GM12872 (cell line): ENCODE data around the gene KCNIP1.

Experiments
- TF ChIP-seq, protein P1 (sequence below): IDR thresholded peaks from 3 replicates; pipeline ENCODE4 v1.5.1; 2011; ENCODE audit warnings: low read depth, mild to moderate bottlenecking, low read length, moderate library complexity; ENCODE audit not compliant: insufficient read depth

The KCNIP1 gene

DNA sequence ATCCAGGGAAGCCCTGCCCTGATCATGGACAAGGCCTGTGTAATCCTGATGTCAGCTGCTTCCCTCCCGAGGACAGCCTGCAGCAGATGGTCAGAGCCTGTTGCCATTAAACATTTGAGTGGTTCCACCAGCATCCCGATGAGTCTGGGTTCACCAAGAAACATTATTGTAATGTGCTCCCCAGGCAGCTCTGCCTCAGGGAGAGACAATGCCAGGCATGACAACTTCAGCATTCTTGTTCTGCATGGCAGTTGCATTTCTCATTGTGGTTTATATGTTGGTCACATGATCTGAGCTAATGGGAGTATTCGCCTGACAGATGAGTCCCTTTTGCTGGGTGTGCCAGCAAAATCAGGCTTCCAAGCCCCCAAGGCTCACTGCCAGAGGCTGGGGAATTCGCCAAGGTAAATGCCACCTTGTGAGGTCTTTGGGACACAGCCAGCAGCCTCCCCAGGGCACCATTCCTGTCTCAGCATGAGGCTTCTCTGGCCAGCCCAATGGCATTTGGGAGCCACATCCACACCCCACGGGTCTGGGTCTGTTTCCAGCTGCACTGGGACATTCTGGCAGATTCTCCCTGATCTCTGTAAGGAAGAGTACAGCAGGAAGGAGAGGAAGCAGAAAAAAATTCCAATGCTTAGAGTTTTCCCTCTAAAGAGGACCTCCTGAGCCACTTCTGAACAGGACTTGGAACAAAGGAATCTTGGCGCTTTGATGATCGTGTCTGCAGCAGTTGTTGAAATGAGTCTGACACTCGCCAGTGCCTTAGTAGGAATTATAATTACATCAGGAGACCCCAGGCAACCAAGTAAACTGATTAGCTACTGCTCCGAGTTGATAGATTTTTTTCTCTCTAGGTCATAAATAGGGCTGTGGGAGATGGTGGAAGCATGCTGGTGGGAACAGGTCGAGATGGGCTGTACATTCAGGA is 18.7 kb downstream of the KCNIP1 start:
- TF ChIP-seq, protein P1, sequence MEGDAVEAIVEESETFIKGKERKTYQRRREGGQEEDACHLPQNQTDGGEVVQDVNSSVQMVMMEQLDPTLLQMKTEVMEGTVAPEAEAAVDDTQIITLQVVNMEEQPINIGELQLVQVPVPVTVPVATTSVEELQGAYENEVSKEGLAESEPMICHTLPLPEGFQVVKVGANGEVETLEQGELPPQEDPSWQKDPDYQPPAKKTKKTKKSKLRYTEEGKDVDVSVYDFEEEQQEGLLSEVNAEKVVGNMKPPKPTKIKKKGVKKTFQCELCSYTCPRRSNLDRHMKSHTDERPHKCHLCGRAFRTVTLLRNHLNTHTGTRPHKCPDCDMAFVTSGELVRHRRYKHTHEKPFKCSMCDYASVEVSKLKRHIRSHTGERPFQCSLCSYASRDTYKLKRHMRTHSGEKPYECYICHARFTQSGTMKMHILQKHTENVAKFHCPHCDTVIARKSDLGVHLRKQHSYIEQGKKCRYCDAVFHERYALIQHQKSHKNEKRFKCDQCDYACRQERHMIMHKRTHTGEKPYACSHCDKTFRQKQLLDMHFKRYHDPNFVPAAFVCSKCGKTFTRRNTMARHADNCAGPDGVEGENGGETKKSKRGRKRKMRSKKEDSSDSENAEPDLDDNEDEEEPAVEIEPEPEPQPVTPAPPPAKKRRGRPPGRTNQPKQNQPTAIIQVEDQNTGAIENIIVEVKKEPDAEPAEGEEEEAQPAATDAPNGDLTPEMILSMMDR = no peak

DNA sequence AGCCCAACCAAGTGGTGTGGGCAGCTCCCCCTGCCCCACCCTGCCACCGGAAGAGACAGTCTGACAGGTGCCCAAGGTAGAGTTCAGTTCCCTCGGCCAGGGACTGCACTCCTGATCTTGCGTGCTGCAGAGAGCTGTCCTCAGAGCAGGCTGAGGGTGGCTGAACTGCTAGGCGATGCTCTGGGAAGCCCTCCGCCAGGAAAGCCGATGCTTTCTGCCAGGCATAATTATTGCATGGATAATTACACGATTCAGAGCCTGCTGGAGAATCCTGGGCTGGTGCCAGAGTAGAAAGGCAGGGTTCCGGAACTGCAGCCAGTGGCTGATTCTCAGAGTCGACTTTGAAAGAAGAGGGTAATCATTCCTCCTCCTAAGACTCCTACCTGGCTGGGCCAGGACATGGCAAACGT is 19.3 kb downstream of the KCNIP1 start:
- TF ChIP-seq, protein P1 = no peak

DNA sequence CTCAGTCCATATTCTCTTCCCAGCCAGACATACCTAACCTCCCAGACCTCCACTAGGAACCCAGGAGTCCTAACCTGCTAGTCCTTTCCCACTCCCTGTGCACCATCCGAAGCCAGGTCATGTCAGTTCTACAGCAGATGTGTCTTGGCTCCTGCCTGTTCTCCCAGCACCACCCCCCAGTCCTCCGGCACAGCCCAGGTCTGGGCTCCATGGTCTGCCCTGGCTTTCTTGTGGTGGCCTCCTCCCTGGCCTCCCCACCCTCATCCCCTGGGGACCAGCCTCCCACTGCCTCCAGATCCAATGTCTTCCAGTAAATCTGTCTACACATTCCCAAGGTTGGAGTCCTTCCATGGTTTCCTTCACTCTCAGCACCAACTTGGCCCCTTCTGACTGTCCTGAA is 20.0 kb downstream of the KCNIP1 start:
- TF ChIP-seq, protein P1 = no peak

DNA sequence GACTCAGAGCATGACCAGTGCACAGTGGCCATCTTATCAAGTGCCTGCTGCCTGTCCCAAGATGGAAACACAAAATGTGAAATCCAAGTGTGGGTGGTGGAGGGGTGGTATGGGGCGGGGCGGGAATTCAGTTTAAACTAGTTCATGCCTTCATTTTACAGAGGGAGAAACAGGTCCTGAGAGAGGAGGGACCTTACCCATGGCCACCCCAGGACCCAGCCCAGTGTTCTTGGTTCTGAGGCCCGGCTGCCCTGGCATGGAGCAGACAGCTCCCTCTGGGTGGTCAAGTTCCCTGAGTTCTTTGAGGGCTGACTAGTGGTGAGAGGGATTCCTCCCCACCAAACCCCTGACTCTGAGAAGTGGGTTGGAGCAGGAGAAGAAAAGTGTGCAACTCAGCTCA is 20.8 kb downstream of the KCNIP1 start:
- TF ChIP-seq, protein P1 = no peak

DNA sequence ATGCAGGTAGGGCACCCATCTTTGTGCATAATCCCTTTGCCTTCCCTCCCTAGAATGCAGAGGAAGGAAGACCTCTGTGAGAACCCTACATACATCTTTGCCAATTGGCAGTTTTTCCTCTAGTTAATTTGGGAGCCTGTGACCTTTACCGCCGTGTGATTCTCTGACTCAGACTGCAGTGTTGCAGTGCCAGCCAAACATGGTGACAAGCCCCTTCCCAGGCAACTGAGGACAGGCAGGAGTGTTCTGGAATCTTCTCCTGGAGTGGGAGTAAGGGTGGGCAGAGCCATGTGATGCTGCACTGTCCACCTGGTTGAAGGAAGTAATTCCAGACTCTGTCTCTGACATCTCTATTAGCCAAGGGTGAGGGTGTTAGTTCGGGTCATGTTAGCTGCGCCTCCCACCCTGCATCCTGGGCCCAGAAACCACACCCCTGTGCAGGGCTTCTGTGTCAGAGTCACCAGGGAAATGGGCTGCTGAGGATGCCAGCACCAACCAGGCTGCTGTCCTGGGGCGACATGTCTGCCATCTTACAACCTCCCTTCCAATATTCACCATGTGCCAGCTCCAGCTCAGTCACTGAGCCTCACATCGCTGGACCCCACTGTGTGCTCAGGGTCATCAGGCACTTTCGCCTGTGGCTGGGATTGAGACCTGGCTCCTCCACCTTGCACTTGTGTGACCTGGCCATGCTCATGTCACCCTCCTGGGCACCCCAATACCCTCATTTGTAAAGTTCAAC is 21.8 kb downstream of the KCNIP1 start:
- TF ChIP-seq, protein P1 = no peak

DNA sequence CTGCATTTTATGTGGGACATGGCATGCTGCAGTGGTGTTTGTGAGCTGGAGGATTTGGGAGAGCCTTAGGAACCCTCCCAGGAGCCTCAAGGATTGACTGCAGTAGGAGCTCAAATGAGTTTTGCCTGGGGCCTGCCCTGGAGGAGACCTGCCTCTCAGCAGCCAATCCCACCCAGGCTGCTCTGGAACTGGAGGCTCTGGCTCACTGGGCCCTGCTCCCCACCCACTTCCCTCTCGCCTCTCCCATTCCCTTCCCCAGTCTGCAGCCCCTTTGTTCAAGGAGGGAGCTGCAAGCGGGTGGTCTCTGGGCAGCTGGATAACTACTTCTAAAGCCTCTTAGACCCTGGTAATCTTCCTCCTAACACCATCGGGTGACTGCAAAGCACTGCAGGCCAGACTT is 24.2 kb downstream of the KCNIP1 start:
- TF ChIP-seq, protein P1 = no peak

DNA sequence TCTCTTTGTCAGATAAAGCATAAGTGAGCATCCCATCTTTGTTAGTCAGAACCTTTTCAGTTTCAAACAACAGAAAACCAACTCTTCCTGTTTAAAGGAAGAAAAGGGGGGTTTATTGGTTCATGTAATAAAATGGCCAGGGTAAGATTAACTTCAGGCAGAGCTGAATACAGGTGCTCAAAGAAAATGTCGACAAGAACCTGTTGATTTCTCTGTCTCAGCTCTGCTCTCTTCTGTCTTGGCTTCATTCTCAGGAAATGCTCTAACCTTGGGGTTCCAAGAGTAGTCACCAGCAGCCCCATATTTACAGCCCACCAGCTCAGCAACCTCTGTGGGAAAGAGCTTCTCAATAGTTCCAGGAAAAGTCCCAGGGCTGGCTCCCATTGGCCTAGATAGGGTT is 25.2 kb downstream of the KCNIP1 start:
- TF ChIP-seq, protein P1 = no peak
